Activated B cell treated with CpG ODN at 0.5 μM for 24 hours (primary cell): ENCODE results near the gene ST8SIA5. TPM values are rescaled to one million over a fixed set of nuclear protein-coding genes. Genes with fewer than 3 reads are reported as not detected.

Experiments used
- ATAC-seq: fragments of 200-7000 bp; cut with Tn5 transposase; one replicate; pipeline ENCODE4 v1.10.0; 2021; ENCODE audit warnings: low read depth, mild to moderate bottlenecking, moderate library complexity
- CTCF ChIA-PET: fragments of 350-600 bp; sonication (Branson Sonifier 250); formaldehyde crosslinking; loops from one replicate; lab custom pipeline; 2021; ENCODE audit warnings: antibody characterized with exemption; lab: Charles Lee
- POLR2A ChIA-PET: fragments of 350-600 bp; sonication (Branson Sonifier 250); formaldehyde crosslinking; loops from one replicate; lab custom pipeline; 2021; ENCODE audit warnings: antibody characterized with exemption; lab: Charles Lee
- DNase-seq: peaks from one replicate; pipeline ENCODE4 v3.0.0; 2022
- H3K27ac Mint-ChIP-seq: one replicate; pipeline ENCODE4 v1.8.0; 2020; ENCODE audit warnings: mixed read lengths
- H3K27me3 Mint-ChIP-seq: one replicate; pipeline ENCODE4 v1.8.0; 2021; ENCODE audit warnings: mixed read lengths
- H3K36me3 Mint-ChIP-seq: one replicate; pipeline ENCODE4 v1.8.0; 2021; ENCODE audit warnings: low read depth, mixed read lengths
- H3K4me1 Mint-ChIP-seq: one replicate; pipeline ENCODE4 v1.8.0; 2021; ENCODE audit warnings: mixed read lengths
- H3K4me3 Mint-ChIP-seq: one replicate; pipeline ENCODE4 v1.8.0; 2020; ENCODE audit warnings: mild to moderate bottlenecking, mixed read lengths
- H3K9me3 Mint-ChIP-seq: one replicate; pipeline ENCODE4 v1.8.0; 2020; ENCODE audit warnings: mixed read lengths
- CTCF ChIP-seq: fragments of 200-600 bp; IDR thresholded peaks from one replicate; pipeline ENCODE4 v1.8.0; 2022; ENCODE audit warnings: antibody characterized with exemption, mild to moderate bottlenecking
- intact Hi-C: fragments of 100-400 bp; cut with micrococcal nuclease; formaldehyde crosslinking; loops from one replicate; pipeline ENCODE4 v1.15.1; 2024
- total RNA-seq: library from RNA; stranded (reverse); gene quantifications from 2 replicates; pipeline ENCODE4 v1.2.3, GENCODE V29; 2022

Gene ST8SIA5
- total RNA-seq, 1 donor from 2014 or later, result not detected

GRCh38 chr18:46659484-46659883, 97.4 kb downstream of the ST8SIA5 start:
- intact Hi-C loops, result loop anchor here (2.0 kb wide), 1 partner anchor 257 kb away; the partner anchor contains the start of genes KATNAL2 and PIAS2
- ChIA-PET POLR2A (no interaction called here), CTCF (interaction anchor here (3.1 to 7.5 kb wide), 2 partner anchors 12 to 511 kb away, joined by 14 to 126 read pairs; no protein-coding TSS in a partner anchor)
- Mint-ChIP-seq H3K9me3 (no peaks in the 10 kb centered on the region), H3K4me1 (no peaks in the 10 kb centered on the region), H3K27me3 (no peaks in the 10 kb centered on the region), H3K36me3 (no peaks in the 10 kb centered on the region), H3K4me3 (no peak overlapping the region), H3K27ac (no peak overlapping the region)
- TF ChIP-seq CTCF, result no peak
- DNase-seq (no peak), ATAC-seq (no peak)

DNA sequence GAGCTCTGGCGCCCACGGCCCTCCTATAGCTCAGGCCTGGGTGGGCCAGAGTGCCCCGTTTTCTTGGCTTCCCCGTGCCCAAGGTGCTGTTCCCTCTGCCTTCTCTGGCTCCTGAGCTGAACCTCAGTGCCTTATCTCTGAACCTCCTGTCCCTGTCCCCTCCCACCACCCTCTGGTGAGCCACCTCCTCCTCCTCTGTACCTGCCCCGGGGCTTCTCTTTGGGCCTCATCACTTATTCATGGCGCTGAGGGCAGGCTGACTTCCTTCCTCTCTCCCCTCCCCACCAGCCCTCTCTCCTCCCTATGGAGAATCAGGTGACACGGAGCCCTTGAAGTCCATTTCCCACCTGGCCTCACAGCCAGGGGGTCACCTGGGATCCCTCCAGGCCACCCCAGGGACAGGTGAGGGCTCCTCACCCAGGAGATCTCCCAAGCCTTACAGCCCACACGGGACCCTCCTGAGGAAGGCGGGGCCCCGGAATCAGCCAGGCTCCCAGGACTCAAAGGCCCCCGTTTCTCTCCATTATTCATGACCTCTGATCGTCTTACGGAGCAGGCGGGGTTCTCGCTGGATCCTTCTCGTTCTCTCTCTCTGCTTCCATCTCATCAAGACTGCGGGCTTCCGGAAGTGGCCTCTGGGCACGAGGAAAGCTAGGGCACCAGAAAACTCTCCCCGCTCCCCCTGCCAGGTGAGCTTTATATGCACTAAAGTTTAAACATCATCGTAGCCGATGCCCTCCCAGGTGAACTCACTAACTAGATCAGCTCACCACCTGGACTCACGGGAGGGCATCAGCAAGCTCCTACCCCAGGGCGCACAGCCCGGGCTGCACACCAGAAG, 99.5 kb downstream of the ST8SIA5 start, which contains the start of gene LOXHD1:
LOXHD1 (minus strand) TSS at position 106 of the 841 bp plus-strand sequence. CDS start 187 bp downstream, outside the sequence.
- no peak for DNase-seq
- Mint-ChIP-seq H3K27ac (no peak within 1 kb of the TSS), H3K9me3 (no peaks in the 10 kb centered on the region), H3K36me3 (no peaks in the 10 kb centered on the region), H3K4me1 (no peaks in the 10 kb centered on the region), H3K4me3 (no peak within 1 kb of the TSS), H3K27me3 (no peaks in the 10 kb centered on the region)
- intact Hi-C loops, result no loop called here
- ChIA-PET POLR2A (interaction anchor here (0.6 to 1.8 kb wide), 2 partner anchors 431 to 484 kb away, joined by 3 to 5 read pairs; a partner anchor contains a TSS), CTCF (interaction anchor here (0.6 to 7.5 kb wide), 18 partner anchors 8 to 1263 kb away, joined by 3 to 126 read pairs (median 4); a partner anchor contains a TSS)
- no peak for ATAC-seq
- no peak for TF ChIP-seq CTCF

DNA sequence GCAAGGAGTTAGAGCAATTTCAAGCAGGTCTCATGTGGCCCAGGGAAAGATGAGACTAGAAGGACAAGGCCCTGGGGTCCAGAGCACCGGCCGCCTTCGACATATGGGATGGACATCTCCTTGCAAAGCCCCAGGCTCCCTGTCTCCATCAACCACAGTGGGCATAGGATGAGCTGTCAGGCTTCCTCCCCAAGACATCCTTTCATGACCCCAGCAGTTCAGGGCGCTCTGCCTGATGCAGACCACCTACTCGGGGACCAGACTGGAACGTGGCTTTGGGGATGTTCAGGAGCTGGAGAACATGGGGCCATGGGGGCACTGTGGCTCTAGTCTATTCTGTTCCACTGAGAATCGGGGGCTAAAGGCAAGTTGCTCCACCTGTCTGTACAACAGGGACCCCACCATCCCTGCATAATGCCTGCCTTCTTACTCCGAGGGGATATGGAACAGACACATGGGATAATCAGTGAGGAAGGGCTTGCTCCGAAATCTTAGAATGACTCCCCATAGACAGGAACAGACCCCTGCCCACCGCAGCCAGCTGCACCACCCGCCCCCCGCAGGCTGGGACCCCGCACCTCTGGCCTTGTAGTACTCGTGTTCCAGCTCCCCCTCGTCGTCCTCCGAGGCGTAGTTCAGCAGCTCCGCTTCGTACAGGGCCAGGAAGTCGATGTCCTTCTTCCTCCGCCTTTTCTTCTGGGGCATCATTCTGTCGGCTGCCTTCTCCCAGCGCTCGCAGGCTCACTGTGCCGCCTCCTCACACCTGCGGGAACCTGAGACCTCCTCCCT, 100.3 kb downstream of the ST8SIA5 start:
- intact Hi-C loops, result no loop called here
- Mint-ChIP-seq H3K9me3 (no peaks in the 10 kb centered on the region), H3K27ac (no peak overlapping the region), H3K27me3 (no peaks in the 10 kb centered on the region), H3K4me1 (no peaks in the 10 kb centered on the region), H3K36me3 (no peaks in the 10 kb centered on the region), H3K4me3 (no peak overlapping the region)
- CTCF ChIA-PET, result interaction anchor here (0.6 to 7.5 kb wide), 4 partner anchors 375 to 1264 kb away, joined by 3 to 126 read pairs (median 33); a partner anchor contains a TSS
- ATAC-seq (no peak), DNase-seq (no peak)
- POLR2A ChIA-PET, result interaction anchor here (0.6 to 1.8 kb wide), 2 partner anchors 430 to 483 kb away, joined by 3 to 5 read pairs; a partner anchor contains a TSS
- no peak for TF ChIP-seq CTCF

- ChIA-PET POLR2A (no interaction called here), CTCF (no interaction called here)
- H3K4me3 Mint-ChIP-seq, result no peak overlapping the region
- H3K36me3 Mint-ChIP-seq, result no peaks in the 10 kb centered on the region
- no peak for TF ChIP-seq CTCF
- H3K27me3 Mint-ChIP-seq, result no peaks in the 10 kb centered on the region
- DNase-seq, result no peak
- H3K4me1 Mint-ChIP-seq, result no peaks in the 10 kb centered on the region
- no peak overlapping the region for H3K27ac Mint-ChIP-seq
- intact Hi-C loops, result no loop called here
- no peak for ATAC-seq
- no peaks in the 10 kb centered on the region for H3K9me3 Mint-ChIP-seq
Measured at GRCh38 chr18:46652372-46652771, 104.5 kb downstream of the ST8SIA5 start.
